Loucy (cell line): ENCODE results near the gene INPP4A.

Experiments used
- H2AFZ ChIP-seq: fragments of 200-600 bp; sonication (generic); 2 replicates; pipeline ENCODE4 v1.6.0; 2016; ENCODE audit warnings: antibody characterized with exemption, mild to moderate bottlenecking, low read length, moderate library complexity
- H3F3A ChIP-seq: fragments of 200-600 bp; 2 replicates; pipeline ENCODE4 v1.6.0; 2016; ENCODE audit warnings: antibody characterized with exemption, low read depth, mild to moderate bottlenecking
- H3K27me3 ChIP-seq: fragments of 200-600 bp; sonication (generic); 2 replicates; pipeline ENCODE4 v1.6.1; 2014; ENCODE audit warnings: low read length, mild to moderate bottlenecking; ENCODE audit not compliant: insufficient read depth, poor library complexity, severe bottlenecking
- H3K36me3 ChIP-seq: fragments of 200-600 bp; sonication (generic); 2 replicates; pipeline ENCODE4 v1.6.1; 2016; ENCODE audit warnings: low read length; ENCODE audit not compliant: insufficient read depth
- H3K4me1 ChIP-seq: fragments of 200-600 bp; sonication (generic); 2 replicates; pipeline ENCODE4 v1.5.1; 2014; ENCODE audit warnings: low read length, mild to moderate bottlenecking; ENCODE audit not compliant: insufficient read depth, poor library complexity, severe bottlenecking
- H3K4me2 ChIP-seq: fragments of 200-600 bp; sonication (generic); 2 replicates; pipeline ENCODE4 v1.6.0; 2014; ENCODE audit warnings: antibody characterized with exemption, low read length, low read depth, mild to moderate bottlenecking; ENCODE audit not compliant: poor library complexity, severe bottlenecking
- H3K4me3 ChIP-seq: fragments of 200-600 bp; sonication (generic); 2 replicates; pipeline ENCODE4 v1.5.1; 2014; ENCODE audit warnings: low read length, mild to moderate bottlenecking, mixed read lengths; ENCODE audit not compliant: poor library complexity, severe bottlenecking
- H3K79me2 ChIP-seq: fragments of 200-600 bp; sonication (generic); 2 replicates; pipeline ENCODE4 v1.6.1; 2014; ENCODE audit warnings: low read length; ENCODE audit not compliant: insufficient read depth
- H3K9ac ChIP-seq: fragments of 200-600 bp; sonication (generic); 2 replicates; pipeline ENCODE4 v1.6.0; 2014; ENCODE audit warnings: mild to moderate bottlenecking, low read depth, low read length, moderate library complexity; ENCODE audit not compliant: poor library complexity, severe bottlenecking
- H3K9me2 ChIP-seq: fragments of 200-600 bp; sonication (generic); replicated peaks from 2 replicates; pipeline ENCODE4 v1.6.1; 2016; ENCODE audit warnings: low read depth, low read length, mixed read lengths
- H3K9me3 ChIP-seq: fragments of 200-600 bp; sonication (generic); 2 replicates; pipeline ENCODE4 v1.6.1; 2014; ENCODE audit warnings: mild to moderate bottlenecking, antibody characterized with exemption, low read length, low read depth; ENCODE audit not compliant: insufficient read depth
- H4K20me1 ChIP-seq: fragments of 200-600 bp; sonication (generic); 2 replicates; pipeline ENCODE4 v1.6.0; 2014; ENCODE audit warnings: antibody characterized with exemption, low read length, mild to moderate bottlenecking; ENCODE audit not compliant: insufficient read depth, poor library complexity, severe bottlenecking
- EZH2phosphoT487 ChIP-seq: fragments of 200-600 bp; IDR thresholded peaks from 2 replicates; pipeline ENCODE4 v1.6.1; 2018; ENCODE audit warnings: antibody characterized with exemption, mild to moderate bottlenecking, moderate library complexity, borderline replicate concordance
- TF ChIP-seq, protein P1 (sequence below): fragments of 200-600 bp; sonication (generic); conservative IDR thresholded peaks from 2 replicates; pipeline ENCODE4 v1.5.1; 2014; ENCODE audit warnings: mild to moderate bottlenecking, antibody characterized with exemption, low read length

INPP4A gene

DNA sequence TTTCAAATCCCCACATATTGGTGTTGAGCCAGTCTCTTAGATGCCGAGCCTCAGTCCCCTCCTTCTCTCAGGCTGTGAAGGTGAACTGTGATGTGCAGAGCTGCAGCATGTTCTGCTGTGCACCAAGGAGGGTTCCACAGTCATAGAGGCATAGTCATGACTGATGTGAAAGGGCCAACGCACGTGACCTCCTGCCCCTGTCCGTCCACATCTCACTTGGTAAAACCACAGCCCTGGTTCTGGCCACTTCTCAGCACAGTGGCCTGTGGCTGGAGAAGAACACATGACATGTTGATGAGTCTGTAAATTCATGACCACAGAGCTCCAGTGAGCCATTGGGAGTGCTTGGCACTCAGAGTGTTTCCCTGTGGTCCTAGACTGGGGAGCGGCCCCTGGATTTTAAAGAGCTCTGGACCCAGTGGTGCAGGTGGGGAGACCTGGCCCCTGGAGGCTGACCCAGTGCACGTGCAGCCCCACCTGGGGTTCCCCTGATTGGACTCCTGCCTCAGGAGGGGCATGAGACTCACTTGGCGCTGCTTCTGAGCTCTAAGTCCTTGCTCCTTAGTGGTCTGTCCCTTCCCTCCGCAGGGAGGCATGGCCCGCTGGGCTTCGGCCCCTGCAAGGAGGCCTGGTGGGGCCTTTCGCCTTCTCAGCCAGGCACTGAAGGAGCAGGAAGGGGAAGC, 25.3 kb downstream of the INPP4A start:
- Histone ChIP-seq H3K4me2 (no peak overlapping the region), H3K4me1 (peaks cover 64% of the 10 kb centered on the region), H2AFZ (no peak overlapping the region), H3F3A (peaks cover 5% of the 10 kb centered on the region), H3K79me2 (peaks cover 87% of the 10 kb centered on the region), H3K4me3 (no peak overlapping the region), H4K20me1 (no peaks in the 10 kb centered on the region), H3K27me3 (no peaks in the 10 kb centered on the region), H3K9me2 (no peaks in the 10 kb centered on the region), H3K36me3 (no peaks in the 10 kb centered on the region), H3K9ac (no peak overlapping the region), H3K9me3 (no peaks in the 10 kb centered on the region)
- TF ChIP-seq, protein P1, sequence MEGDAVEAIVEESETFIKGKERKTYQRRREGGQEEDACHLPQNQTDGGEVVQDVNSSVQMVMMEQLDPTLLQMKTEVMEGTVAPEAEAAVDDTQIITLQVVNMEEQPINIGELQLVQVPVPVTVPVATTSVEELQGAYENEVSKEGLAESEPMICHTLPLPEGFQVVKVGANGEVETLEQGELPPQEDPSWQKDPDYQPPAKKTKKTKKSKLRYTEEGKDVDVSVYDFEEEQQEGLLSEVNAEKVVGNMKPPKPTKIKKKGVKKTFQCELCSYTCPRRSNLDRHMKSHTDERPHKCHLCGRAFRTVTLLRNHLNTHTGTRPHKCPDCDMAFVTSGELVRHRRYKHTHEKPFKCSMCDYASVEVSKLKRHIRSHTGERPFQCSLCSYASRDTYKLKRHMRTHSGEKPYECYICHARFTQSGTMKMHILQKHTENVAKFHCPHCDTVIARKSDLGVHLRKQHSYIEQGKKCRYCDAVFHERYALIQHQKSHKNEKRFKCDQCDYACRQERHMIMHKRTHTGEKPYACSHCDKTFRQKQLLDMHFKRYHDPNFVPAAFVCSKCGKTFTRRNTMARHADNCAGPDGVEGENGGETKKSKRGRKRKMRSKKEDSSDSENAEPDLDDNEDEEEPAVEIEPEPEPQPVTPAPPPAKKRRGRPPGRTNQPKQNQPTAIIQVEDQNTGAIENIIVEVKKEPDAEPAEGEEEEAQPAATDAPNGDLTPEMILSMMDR, result no peak
- TF ChIP-seq EZH2phosphoT487, result no peak

DNA sequence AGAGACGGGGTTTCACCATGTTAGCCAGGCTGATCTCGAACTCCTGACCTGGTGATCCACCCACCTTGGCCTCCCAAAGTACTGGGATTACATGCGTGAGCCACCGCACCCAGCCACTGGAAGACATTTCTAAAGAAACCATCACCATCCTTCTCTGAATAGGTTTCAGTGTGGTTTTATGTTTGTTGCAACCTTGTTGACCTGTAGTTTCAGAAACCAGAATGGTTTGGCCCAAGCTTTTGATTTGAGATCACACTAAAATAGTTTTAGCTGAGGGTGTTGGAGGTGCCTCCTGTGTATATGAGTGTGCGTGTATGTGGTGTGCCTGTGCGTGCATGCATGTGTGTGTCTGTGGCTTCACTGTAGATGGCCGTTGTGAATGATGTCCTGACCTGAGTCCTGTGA, 26.2 kb downstream of the INPP4A start:
- Histone ChIP-seq H3K4me3 (no peak overlapping the region), H3K4me2 (no peak overlapping the region), H4K20me1 (no peaks in the 10 kb centered on the region), H3K36me3 (no peaks in the 10 kb centered on the region), H3K9ac (no peak overlapping the region), H2AFZ (no peak overlapping the region), H3K9me2 (no peaks in the 10 kb centered on the region), H3K27me3 (no peaks in the 10 kb centered on the region), H3K9me3 (no peaks in the 10 kb centered on the region), H3K4me1 (peaks cover 59% of the 10 kb centered on the region), H3F3A (no peaks in the 10 kb centered on the region), H3K79me2 (peaks cover 95% of the 10 kb centered on the region)
- TF ChIP-seq EZH2phosphoT487, result no peak
- TF ChIP-seq, protein P1, result no peak

DNA sequence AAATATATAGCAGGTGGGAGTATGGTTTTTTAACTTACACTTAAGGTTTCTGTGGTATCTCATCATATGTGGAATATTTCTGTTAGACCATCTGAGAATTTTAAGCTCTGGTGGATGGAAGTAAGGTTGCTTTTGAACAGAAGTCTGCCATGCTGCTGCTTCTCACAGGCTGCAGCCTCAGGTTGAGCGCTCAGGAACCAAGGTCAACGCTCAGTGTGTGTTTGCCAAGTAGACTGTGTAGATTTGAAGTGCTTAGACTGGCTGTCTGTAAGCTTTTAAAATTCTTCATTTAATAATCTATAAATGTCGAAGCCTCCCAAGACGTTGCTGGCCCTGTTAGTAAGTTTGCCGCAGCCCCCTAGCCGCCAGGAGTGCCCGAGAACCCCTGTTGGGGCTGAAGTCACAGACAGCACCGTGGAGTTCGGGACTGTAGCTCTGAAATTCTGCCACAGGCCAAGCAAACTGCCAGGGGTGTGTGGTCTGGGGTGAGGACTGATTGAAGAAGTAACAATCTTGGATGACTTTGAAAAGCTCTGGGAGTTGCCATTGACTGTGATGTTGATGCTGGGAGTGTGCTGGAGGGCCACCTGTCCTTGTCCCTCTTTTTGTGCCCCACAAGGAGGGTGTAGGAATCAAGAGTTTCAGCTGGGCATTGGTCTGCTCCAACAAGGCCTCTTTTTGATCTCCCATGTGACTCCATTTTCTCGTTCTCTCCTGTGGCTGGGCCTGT, 26.9 kb downstream of the INPP4A start:
- Histone ChIP-seq H4K20me1 (no peaks in the 10 kb centered on the region), H3K9me3 (no peaks in the 10 kb centered on the region), H3K36me3 (no peaks in the 10 kb centered on the region), H3K79me2 (peaks cover 96% of the 10 kb centered on the region), H2AFZ (no peak overlapping the region), H3K9ac (no peak overlapping the region), H3K9me2 (no peaks in the 10 kb centered on the region), H3K4me2 (no peak overlapping the region), H3K4me3 (no peak overlapping the region), H3F3A (no peaks in the 10 kb centered on the region), H3K27me3 (no peaks in the 10 kb centered on the region), H3K4me1 (peaks cover 59% of the 10 kb centered on the region)
- TF ChIP-seq, protein P1, result no peak
- no peak for TF ChIP-seq EZH2phosphoT487
